ENCODE results near the gene MAG.

Gene MAG

DNA sequence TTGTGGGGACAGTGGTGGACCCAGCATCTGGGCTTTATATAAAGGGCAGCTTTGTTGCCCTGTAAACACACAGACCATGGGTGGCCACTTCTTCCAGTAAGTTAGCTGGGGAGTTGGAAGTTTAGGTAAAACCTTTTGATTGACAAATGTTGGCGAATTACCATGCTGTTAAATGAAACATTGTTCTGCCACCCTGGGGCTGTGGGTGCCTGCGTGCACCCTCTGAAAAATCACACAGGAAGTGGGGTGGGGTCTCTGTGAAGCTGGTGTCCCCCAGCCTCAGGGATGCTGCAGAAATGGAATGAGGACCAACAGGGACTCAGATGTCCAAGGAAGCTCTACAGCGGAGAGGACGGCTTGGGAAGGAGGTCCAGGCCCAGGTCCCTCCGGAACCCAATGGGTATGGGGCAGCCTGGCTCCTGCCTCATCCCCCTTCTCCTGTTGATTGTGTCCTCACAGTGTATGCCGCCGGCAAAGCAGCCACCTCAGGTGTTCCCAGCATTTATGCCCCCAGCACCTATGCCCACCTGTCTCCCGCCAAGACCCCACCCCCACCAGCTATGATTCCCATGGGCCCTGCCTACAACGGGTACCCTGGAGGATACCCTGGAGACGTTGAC lies 26.0 kb upstream of the MAG start:
- no peak for DNase-seq

DNA sequence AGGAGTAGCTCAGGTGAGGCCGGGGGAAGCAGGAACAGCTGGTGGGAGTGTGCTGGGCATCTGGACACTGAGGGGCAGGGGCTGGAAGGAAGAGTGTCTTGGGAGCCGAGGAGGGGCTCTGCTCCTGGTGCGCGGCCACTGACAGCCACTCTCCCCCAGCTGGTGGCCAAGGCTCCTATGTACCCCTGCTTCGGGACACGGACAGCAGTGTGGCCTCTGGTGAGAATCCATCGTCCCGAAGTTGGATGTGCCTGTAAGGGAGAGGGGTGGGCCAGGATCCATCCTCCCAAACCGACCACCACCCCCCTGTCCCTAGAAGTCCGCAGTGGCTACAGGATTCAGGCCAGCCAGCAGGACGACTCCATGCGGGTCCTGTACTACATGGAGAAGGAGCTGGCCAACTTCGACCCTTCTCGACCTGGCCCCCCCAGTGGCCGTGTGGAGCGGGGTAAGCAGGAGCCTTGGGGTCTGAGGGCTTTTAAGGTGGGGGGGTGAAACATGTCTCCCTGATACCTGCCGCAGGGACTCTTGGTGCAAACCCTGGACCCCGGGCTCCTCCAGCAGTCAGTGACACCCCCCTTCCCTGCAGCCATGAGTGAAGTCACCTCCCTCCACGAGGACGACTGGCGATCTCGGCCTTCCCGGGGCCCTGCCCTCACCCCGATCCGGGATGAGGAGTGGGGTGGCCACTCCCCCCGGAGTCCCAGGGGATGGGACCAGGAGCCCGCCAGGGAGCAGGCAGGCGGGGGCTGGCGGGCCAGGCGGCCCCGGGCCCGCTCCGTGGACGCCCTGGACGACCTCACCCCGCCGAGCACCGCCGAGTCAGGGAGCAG lies 25.2 kb upstream of the MAG start:
- DNase-seq: no peak

DNA sequence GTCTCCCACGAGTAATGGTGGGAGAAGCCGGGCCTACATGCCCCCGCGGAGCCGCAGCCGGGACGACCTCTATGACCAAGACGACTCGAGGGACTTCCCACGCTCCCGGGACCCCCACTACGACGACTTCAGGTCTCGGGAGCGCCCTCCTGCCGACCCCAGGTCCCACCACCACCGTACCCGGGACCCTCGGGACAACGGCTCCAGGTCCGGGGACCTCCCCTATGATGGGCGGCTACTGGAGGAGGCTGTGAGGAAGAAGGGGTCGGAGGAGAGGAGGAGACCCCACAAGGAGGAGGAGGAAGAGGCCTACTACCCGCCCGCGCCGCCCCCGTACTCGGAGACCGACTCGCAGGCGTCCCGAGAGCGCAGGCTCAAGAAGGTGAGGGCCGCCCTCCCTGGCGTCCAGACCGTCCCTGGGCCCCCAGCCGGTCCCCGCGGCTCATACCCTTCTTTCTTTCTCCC lies 24.6 kb upstream of the MAG start:
- DNase-seq: no peak

DNA sequence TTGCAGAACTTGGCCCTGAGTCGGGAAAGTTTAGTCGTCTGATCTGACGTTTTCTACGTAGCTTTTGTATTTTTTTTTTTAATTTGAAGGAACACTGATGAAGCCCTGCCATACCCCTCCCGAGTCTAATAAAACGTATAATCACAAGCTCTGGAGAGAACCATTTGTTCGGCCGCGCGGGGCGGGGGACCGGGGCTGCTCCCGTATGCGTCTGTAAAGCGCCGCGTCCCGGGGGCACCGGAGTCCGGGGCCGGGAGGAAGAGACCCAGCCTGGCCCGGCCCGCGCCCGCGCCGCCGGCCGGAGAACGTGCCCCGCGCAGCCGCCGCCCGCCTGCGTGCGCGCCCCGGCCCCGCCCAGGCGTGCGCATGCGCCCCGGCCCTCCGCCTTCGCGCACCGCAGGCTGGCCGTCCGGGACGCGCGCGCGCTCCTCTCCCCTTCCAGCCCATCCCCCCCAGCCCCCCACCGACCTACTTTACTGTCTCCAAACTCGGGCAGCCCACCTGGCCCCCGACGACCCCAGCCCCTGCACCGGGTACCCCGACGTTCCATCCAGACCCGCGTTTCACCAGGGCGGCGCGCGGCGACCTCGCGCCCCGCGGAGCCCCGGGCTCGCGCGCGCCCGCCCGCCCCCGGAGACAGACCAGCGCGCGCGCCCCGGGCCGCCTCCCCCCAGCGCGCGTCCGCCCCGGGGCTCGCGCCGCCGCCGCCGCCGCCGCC lies 24.0 kb upstream of the MAG start:
- no peak for DNase-seq

DNA sequence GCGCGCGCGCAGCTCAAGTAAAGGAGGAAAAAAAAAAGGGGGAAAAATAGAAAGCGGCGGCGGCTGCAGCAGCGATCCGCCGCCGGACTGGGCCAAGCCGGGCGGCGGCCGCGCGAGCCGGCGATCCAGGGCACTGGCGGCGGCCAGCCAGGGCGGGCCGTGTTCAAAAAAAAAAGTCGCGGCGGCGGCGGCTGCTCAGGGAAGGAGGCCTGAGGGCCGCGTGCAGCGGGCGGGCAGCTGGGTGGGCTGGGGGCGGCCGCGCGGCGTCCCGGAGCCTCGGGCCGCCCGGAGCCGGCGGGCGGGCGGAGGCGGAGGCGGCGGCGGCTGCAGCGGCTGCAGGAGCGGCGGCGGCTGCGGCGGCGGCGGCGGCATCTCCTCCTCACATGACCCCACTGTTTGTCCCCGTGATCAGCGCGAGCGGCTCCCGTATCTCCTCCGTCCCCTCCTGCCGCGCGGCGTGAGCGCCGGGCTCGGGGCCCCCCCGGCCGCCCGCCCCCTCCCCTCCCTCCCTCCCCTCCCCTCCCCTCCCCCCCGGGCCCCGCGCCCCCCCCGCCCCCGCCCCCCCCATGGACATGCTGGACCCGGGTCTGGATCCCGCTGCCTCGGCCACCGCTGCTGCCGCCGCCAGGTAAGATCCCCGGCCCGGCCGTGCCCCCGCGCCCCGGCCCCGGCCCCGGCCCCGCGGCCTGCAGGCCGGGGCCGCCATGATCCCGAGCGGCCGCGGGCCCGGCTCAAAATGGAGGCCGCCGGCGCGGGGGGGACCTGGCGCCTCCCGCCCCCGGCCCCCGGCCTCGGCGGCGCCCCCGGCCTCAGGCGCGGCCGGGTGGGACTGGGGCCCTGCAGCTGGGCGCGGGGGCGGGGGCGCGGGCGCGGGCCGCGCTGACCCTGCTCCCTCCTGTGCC lies 23.2 kb upstream of the MAG start, which contains the start of gene USF2:
TSS of gene USF2 (plus strand) at position 427 of the 902 bp plus-strand sequence. CDS start at position 567, 140 bp downstream.
- DNase-seq: no peak

DNA sequence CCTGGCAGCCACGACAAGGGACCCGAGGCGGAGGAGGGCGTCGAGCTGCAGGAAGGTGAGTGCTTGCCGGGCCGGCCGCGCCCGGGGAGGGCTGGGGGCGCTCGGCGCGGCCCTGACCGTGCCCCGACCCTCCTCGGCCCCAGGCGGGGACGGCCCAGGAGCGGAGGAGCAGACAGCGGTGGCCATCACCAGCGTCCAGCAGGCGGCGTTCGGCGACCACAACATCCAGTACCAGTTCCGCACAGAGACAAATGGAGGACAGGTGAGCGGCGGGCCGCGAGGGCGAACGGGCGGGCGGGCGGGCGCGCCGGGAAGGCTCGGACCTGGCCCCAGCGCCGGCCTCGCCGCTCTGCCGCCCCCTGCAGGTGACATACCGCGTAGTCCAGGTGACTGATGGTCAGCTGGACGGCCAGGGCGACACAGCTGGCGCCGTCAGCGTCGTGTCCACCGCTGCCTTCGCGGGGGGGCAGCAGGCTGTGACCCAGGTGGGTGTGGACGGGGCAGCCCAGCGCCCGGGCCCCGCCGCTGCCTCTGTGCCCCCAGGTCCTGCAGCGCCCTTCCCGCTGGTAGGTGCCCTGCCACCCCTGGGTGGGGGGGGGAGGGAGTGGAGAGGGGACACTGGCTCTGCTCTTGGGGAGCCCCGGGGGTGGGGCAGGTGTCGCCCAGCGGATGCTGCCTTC lies 22.4 kb upstream of the MAG start:
- DNase-seq: no peak

DNA sequence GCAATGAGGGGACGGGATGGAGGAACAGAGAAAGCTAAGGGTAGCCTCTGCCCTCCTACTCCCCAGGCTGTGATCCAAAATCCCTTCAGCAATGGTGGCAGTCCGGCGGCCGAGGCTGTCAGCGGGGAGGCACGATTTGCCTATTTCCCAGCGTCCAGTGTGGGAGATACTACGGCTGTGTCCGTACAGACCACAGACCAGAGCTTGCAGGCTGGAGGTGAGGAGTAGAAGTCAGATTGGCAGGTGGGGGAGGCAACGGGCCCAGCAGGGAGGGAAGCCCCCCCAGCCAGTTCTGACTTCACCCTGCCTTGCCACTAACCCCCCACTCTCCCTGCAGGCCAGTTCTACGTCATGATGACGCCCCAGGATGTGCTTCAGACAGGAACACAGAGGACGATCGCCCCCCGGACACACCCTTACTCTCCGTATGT lies 21.6 kb upstream of the MAG start:
- DNase-seq: no peak

DNA sequence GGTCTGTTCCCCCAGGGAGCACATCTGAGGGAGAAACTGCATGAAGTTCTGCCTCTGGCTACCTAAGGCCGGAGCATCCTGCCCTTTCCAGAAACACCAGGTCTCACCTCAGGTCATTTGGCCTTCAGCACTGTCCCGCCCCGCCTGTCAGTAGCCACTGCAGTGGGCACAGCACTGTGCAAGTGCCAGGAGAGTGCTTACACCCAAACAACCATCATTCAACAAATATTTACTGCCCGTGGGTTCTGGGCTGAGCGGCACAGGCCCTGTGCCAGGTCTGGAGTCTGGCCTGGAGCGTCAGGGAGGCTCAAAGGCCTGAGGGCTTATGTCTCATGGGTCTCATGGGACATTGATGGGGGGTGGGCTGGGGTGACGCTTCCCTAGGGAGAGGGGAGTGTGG lies 20.4 kb upstream of the MAG start:
- no peak for DNase-seq

DNA sequence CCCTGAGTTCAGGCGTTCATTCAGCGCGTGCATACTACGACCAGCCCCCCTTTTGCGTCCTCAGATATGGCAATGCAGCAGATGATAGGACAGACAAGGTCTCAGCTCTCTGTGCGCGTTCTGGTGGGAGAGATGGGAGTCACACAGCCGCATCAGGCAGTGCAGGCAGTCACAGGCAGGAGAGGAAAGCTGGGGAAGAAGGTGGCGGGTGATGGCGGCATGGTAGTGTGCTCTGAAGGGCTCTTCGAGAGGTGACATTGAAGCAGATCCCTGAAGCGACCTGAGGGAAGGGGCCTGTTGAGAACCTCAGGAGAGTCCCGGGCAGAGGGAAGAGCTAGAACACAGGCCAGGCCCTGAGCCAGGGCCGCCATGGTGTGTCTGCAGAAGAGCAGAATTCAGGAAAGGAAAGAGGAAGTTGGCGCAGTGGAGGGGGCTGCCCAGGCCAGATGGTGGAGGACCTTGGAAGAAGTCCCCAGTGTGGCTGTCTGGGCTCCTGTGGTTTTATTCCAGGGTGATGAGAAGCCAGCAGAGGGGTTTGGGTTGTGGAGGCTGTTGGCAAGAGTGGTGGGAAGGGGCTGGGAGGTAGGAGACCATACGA lies 19.7 kb upstream of the MAG start:
- DNase-seq: no peak

DNA sequence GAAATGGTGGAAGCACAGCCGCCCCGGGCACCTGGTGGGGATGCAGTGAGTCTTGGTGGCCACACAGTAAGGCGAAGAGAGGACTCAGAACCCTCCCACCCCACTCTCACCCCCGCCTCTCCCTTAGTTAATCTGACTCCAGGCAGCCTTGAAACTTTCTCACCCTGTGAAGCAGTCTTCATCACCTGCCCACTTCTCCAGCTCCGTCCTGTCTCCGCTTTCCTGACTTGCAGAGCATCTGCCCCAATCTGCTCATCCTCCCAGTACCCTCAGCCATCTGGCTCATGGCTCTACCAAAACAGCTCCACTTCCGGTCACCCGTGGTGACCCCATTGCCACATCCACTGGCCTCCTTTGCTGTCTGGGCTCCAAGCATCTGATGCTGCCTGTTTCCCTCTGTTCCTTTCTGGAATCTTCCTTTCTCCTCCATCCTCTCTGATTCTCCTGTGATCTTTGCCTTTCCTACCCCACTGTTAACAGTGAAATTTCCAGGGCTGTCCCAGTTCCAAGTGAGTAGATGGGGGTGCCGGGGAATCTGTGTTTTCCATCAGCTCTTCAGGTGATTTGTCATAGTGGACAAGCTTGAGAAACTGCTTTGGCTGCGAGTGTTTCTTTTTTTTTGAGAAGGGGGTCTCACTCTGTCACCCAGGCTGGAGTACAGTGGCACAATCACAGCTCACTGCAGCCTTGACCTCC lies 18.9 kb upstream of the MAG start:
- no peak for DNase-seq

DNA sequence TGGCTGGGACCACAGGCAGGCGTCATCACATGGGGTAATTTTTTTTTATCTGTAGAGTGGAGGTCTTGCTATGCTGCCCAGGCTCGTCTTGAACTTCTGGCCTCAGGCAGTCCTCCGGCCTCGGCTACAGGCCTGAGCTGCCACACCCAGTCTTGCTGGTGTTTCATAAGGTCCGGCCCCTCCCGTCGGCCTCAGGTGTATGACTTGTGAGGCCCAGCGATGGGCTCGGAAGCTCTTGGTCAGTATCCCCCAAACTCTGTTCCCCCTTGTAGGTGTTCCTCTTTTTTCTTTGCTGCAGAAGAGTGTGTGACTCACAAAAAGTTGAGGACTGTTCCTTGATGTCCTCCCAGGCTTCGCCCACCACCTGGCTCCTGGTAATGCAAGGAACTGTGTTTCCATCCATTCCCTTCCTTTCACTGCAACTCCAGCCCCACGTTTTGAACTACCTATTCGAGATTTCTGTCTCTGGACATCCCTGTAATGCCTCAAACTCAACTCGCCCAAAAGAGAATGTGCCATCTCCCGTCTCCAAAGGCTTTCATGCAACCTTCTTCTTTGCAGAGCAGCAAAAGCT lies 18.2 kb upstream of the MAG start:
- no peak for DNase-seq

DNA sequence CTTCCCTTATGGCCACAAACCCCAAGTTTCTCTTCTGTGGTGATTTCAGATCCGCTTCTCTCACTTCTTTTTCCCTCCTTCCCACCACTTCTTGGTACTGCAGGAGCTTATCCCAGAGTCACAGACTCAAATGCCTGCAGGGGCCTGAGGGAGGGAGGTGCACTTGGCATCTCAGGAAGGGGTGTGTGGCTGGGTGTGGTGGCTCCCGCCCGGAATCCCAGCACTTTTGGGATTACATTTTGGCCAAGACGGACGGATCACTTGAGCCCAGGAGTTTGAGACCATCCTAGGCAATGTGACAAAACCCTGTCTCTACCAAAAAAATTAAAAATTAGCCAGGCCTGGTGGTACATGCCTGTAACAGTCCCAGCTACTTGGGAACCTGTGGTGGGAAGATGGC lies 17.6 kb upstream of the MAG start:
- DNase-seq: no peak

DNA sequence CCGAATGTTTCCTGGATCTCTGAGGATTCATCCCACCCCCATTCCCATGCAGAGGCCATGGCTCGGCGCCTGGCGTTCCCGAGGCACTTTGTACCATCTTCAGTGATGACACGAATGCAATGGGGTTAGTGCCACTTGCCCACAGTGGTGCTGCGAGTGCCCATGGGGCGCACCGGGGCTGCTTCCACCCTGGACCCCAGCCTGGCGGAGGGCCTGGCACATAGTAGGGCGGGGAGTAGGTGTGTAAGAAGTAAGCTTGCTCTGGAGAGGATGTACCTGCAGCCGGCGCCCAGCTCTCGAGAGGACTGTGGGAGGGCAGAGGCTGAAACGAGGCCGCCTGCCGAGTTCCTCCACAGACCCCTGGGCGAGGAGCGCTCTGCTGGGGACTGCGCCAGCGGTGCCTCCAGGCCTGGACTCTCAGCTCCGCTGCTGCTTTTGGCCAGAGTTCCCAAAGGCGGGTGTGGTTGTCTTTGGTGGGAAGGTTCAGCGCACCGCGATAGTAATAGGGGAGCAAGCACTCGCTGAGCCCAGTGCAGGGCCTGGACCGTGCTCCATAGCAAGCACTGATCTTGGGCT lies 15.2 kb upstream of the MAG start:
- no peak for DNase-seq

DNA sequence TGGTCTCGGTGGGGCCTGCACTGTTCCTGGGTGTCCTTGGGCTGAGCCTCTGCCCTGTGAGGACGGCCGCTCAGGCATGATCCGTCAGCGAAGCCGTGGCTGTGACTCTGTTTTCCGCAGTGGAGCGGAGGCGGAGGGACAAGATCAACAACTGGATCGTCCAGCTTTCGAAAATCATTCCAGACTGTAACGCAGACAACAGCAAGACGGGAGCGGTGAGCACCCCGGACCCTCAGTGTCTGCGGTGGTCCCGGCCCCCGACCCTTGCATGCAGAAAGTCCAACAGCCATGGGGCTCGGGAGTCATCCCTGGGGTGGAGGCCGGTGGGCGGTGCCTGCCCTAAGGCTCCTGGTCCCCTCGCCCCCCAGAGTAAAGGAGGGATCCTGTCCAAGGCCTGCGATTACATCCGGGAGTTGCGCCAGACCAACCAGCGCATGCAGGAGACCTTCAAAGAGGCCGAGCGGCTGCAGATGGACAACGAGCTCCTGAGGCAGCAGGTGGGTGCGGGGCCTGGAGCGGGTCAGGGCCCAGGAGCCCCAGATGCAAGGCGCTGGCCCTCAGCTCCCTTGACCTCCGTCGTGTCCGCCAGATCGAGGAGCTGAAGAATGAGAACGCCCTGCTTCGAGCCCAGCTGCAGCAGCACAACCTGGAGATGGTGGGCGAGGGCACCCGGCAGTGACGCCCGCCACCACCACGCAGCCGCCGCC lies 13.2 kb upstream of the MAG start:
- DNase-seq: no peak

DNA sequence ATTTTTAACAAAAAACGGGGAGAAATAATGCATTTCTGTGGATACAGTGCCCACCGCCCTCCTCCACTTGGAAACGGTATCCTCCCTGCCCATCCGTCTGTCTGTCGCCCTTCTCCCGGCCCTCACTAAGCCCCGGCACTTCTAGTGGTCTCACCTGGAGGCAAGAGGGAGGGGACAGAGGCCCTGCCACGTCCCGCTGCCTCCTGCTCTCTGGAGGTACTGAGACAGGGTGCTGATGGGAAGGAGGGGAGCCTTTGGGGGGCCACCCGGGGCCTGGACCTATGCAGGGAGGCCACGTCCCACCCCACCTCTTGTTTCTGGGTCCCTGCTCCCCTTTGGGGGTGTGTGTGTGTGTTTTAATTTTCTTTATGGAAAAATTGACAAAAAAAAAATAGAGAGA lies 12.6 kb upstream of the MAG start:
- no peak for DNase-seq

DNA sequence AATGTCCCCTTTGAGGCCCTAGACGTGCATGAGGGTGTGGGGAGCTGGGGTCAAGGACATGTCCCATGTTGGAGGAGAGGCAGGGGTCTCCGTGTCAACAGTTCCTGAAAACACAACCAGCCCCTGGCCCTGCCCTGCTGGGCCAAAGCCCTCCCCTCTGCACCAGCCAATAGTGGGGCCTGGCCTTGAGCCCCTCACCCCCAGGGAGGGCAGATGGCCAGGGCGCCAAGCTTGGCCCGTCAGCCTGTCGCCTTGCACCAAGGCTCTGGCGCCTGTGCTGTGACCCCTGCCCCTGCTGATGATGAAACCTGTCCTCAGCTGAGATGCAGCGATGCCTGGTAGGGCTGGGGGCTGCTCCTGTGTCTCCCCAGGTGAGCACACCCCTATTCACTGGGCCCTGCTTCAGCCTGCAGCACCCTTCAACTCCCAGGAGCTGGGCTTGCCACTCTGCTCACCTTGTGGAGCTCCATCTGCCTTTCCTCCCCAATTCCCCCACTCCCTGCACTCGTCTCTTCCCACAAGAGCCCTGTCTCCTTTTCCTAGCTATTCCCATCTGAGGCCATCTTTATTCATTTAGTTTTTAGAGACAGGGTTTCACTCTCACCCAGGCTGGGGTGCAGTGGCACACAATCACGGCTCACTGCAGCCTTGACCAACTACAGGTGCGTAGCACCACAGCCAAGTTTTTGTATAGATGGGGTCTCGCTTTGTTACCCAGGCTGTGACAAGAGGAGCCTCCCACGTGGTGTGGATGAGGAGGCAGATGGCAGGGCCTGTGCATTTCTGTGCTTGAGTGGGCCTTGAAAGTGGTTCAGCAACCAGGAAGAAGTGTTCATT lies 11.8 kb upstream of the MAG start:
- no peak for DNase-seq

DNA sequence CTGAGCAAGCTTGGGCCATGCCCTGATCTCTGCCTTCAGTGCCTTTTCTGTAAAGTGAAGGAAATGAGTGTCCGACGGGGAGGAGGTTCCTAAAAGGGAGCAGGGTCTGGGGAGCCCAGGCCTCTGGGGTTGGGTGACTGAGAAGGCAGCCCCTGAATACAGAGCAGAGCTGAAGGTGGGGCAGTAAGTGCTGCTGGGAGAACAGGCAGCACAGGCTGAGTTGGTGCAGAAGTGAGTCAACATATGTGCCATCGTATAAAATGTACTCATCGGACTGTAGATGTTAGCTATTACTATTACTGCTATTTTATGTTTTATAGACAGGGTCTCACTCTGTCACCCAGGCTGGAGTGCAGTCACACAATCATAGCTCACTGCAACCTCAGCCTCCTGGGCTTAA lies 10.7 kb upstream of the MAG start:
- DNase-seq: no peak

Data from cerebellar nuclear complex (tissue), 1 donor.